ENCODE results near the gene KDM4B. TPM values are rescaled to one million over a fixed set of nuclear protein-coding genes. Genes with fewer than 3 reads are reported as not detected.

The KDM4B gene
- polyA plus RNA-seq, 1 experiment = 7.7 TPM

DNA sequence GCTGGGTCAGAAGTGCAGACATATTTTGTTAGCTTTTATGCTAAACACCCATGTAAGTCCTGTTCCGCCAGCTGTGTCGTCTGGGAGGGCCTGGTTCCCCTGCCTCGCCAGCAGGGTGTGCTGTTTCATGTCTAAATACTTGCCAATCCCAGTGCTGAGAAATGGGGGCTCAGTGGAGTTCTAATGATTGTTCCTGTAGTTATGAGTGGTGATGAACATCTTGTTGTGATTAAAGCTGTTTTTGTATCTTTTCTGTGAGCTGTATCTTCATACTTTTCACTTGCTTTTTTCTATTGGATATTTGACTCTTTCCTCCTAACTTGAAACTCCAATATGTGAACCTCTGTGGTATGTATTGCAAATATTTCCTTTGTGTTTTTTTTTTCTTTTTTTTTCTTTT is 32.7 kb downstream of the KDM4B start:
- Histone ChIP-seq H3K4me3 (ENCODE audit: low read depth, low read length) (no peak overlapping the region), H3K27ac (ENCODE audit: low read depth, low read length) (peak overlapping the region; percentile 61), H3K9me3 (ENCODE audit: control insufficient read depth, insufficient read depth, low read length) (no peaks in the 10 kb centered on the region; the same call in 1 of the 2 replicates), H3K27me3 (ENCODE audit: control insufficient read depth, insufficient read depth, low read length) (no peaks in the 10 kb centered on the region)
- TF ChIP-seq, protein P1, sequence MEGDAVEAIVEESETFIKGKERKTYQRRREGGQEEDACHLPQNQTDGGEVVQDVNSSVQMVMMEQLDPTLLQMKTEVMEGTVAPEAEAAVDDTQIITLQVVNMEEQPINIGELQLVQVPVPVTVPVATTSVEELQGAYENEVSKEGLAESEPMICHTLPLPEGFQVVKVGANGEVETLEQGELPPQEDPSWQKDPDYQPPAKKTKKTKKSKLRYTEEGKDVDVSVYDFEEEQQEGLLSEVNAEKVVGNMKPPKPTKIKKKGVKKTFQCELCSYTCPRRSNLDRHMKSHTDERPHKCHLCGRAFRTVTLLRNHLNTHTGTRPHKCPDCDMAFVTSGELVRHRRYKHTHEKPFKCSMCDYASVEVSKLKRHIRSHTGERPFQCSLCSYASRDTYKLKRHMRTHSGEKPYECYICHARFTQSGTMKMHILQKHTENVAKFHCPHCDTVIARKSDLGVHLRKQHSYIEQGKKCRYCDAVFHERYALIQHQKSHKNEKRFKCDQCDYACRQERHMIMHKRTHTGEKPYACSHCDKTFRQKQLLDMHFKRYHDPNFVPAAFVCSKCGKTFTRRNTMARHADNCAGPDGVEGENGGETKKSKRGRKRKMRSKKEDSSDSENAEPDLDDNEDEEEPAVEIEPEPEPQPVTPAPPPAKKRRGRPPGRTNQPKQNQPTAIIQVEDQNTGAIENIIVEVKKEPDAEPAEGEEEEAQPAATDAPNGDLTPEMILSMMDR (IDR thresholded peaks at IDR 0.05; ENCODE audit: low read depth, low read length) = peak; percentile 77
- ChIA-PET POLR2A (no interaction called here), CTCF (interaction anchor here (0.6 to 1.9 kb wide), 15 partner anchors 8 to 1305 kb away, joined by 3 to 20 read pairs (median 4); no protein-coding TSS in a partner anchor)
- DNase-seq (ENCODE audit: low read depth, low spot score) = no peak

DNA sequence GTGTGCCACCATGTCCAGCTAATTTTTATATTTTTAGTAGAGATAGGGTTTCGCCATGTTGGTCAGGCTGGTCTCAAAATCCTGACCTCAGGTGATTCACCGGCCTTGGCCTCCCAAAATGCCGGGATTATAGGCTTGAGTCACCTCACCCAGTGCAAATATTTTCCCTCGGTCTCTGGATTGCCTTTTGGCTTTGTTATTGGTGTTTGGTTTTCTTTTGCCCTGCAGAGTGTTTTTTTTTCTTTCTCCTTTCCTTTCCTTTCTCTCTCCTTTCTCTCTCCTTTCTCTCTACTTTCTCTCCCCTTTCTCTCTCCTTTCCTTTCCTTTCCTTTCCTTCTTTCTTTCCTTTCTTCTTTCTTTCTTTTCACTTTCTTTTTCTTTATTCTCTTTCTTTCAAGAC is 33.2 kb downstream of the KDM4B start:
- Histone ChIP-seq H3K9me3 (ENCODE audit: control insufficient read depth, insufficient read depth, low read length) (no peaks in the 10 kb centered on the region; the same call in 1 of the 2 replicates), H3K27ac (ENCODE audit: low read depth, low read length) (peak overlapping the region; percentile 61), H3K27me3 (ENCODE audit: control insufficient read depth, insufficient read depth, low read length) (no peaks in the 10 kb centered on the region), H3K4me3 (ENCODE audit: low read depth, low read length) (no peak overlapping the region)
- TF ChIP-seq, protein P1 (IDR thresholded peaks at IDR 0.05; ENCODE audit: low read depth, low read length) = no peak
- no peak for DNase-seq (ENCODE audit: low read depth, low spot score)
- ChIA-PET POLR2A (no interaction called here), CTCF (interaction anchor here (0.6 to 1.9 kb wide), 14 partner anchors 9 to 291 kb away, joined by 3 to 20 read pairs (median 4); no protein-coding TSS in a partner anchor)

DNA sequence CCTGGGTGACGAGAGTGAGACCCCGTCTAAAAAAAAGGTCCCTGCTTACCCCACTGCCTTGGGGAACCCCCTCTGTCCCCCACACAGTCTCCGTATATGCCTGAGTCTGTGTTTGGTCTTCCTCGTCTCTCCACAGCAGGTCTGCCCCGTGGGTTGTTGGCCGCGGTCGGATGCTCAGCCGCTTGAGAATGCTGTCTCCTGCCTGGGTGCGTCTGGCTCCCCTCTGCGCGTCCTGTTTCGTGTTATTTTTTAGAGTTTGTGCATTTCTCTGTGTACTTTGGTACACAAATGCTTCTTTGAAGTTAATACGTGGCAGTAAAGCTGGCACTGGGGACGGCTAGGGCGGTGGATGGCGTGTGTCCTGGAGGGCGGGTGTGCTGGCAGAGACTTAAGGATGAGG is 34.9 kb downstream of the KDM4B start:
- DNase-seq (ENCODE audit: low read depth, low spot score) = no peak
- H3K4me3 ChIP-seq (ENCODE audit: low read depth, low read length) = no peak overlapping the region
- ChIA-PET CTCF (interaction anchor here (0.6 kb wide), 1 partner anchor 24 kb away, joined by 5 read pairs; no protein-coding TSS in a partner anchor), POLR2A (no interaction called here)
- no peak overlapping the region for H3K27ac ChIP-seq (ENCODE audit: low read depth, low read length)
- H3K27me3 ChIP-seq (ENCODE audit: control insufficient read depth, insufficient read depth, low read length) = no peaks in the 10 kb centered on the region
- no peaks in the 10 kb centered on the region; the same call in 1 of the 2 replicates for H3K9me3 ChIP-seq (ENCODE audit: control insufficient read depth, insufficient read depth, low read length)
- TF ChIP-seq, protein P1 (IDR thresholded peaks at IDR 0.05; ENCODE audit: low read depth, low read length) = no peak

DNA sequence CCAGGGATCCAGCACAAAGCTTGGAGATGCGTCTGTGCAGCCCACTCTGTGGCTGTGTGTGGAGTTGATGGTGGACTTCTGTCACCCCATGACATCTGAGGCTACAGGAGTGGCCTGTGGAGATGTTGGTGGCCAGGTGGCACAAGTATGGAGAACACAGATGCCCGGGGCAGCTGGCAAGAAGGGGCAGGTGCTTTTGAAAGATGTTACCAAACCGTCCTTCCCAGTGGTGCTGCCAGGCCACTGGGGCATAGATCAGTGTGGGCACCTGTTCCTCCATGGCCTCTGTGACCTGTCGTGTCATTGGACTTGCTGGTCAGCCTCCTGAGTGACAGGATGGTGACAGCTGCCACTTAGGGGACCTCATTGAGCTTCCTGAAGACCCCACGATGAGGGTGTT is 36.2 kb downstream of the KDM4B start:
- DNase-seq (ENCODE audit: low read depth, low spot score) = no peak
- Histone ChIP-seq H3K27me3 (ENCODE audit: control insufficient read depth, insufficient read depth, low read length) (no peaks in the 10 kb centered on the region), H3K9me3 (ENCODE audit: control insufficient read depth, insufficient read depth, low read length) (no peaks in the 10 kb centered on the region; the same call in 1 of the 2 replicates), H3K27ac (ENCODE audit: low read depth, low read length) (no peak overlapping the region), H3K4me3 (ENCODE audit: low read depth, low read length) (no peak overlapping the region)
- ChIA-PET CTCF (no interaction called here), POLR2A (no interaction called here)
- TF ChIP-seq, protein P1 (IDR thresholded peaks at IDR 0.05; ENCODE audit: low read depth, low read length) = no peak

DNA sequence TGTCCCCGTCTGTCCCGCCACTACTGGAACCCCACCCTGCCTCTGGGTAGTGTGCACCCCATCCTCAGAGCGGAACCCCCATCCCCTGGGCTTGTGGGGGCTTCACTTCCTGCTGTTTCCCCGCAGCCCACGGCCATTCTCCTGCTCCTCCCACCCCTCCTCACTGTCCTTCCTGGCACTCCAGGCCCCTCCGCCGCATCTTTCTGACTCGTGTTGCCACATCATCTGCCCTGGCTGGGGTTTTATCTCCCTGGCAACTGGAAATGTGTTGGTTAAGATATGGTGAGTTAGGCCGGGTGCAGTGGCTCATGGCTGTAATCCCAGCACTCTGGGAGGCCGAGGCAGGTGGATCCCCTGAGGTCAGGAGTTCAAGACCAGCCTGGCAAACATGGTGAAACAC is 37.3 kb downstream of the KDM4B start:
- CTCF ChIA-PET = no interaction called here
- no peak for DNase-seq (ENCODE audit: low read depth, low spot score)
- TF ChIP-seq, protein P1 (IDR thresholded peaks at IDR 0.05; ENCODE audit: low read depth, low read length) = no peak

More for the DNA sequence above, 37.3 kb downstream of the KDM4B start:
- Histone ChIP-seq H3K27me3 (ENCODE audit: control insufficient read depth, insufficient read depth, low read length) (no peaks in the 10 kb centered on the region), H3K4me3 (ENCODE audit: low read depth, low read length) (no peak overlapping the region), H3K27ac (ENCODE audit: low read depth, low read length) (no peak overlapping the region), H3K9me3 (ENCODE audit: control insufficient read depth, insufficient read depth, low read length) (no peaks in the 10 kb centered on the region; the same call in 1 of the 2 replicates)
- POLR2A ChIA-PET = no interaction called here

All from AG04450 (cell line).